K562 (cell line): ENCODE results near the gene TNFAIP8L1. TPM values are rescaled to one million over a fixed set of nuclear protein-coding genes. Genes with fewer than 3 reads are reported as not detected.

Experiments used
- COPS2 ChIP-seq: fragments of 450-650 bp; conservative IDR thresholded peaks from 2 replicates; pipeline ENCODE4 v1.6.1; 2016; ENCODE audit warnings: mild to moderate bottlenecking, moderate library complexity
- HDAC1 ChIP-seq, 2 experiments: fragments of 450-650 bp; IDR thresholded peaks; 2 replicates each; pipeline ENCODE4 v1.6.1; 2016 to 2017; ENCODE audit warnings: inconsistent platforms in 1 of 2, mild to moderate bottlenecking in 1 of 2, moderate library complexity in 1 of 2
- STAG1 ChIP-seq: sonication (generic); formaldehyde crosslinking; IDR thresholded peaks from 2 replicates; pipeline ENCODE4 v1.5.0; 2020; ENCODE audit warnings: missing genetic modification reagents, borderline replicate concordance
- ZBTB40 ChIP-seq, 2 experiments: fragments of 450-650 bp in 1 of 2; sonication (generic) in 1 of 2; formaldehyde crosslinking in 1 of 2; IDR thresholded peaks; 2 replicates each; pipeline versions ENCODE4 v1.7.1 to v1.9.0; 2016 to 2022; ENCODE audit warnings: inconsistent platforms in 1 of 2, mild to moderate bottlenecking in 1 of 2, missing genetic modification reagents in 1 of 2
- ZFP30 ChIP-seq: fragments of 250-450 bp; sonication (Bioruptor Pico); IDR thresholded peaks from 2 replicates; pipeline ENCODE4 v1.8.0; 2022; ENCODE audit warnings: moderate library complexity, mild to moderate bottlenecking, inconsistent platforms, borderline replicate concordance
- ZNF589 ChIP-seq: fragments of 200-800 bp; sonication (Bioruptor generic); IDR thresholded peaks from 2 replicates; pipeline ENCODE4 v1.6.1; 2016; ENCODE audit warnings: low read depth, missing genetic modification characterization, missing compliant biosample characterization
- ZNF778 ChIP-seq: fragments of 450-650 bp; formaldehyde crosslinking; IDR thresholded peaks from 2 replicates; pipeline ENCODE4 v1.4.0; 2020; ENCODE audit warnings: mild to moderate bottlenecking, moderate library complexity
- polyA plus RNA-seq, 8 experiments: library from polyadenylated mRNA; depleted of rRNA in 4 of 8; stranded (reverse) in 5 of 8; unstranded in 3 of 8; fragments of >200 nt; fragmentation: Nextera tagmentation in 2 of 8; fragmentation: Illumina TruSeq in 1 of 8; extraction: Ambion mirVana in 2 of 8; extraction: Trizol in 1 of 8; gene quantifications; 2 replicates each; pipeline versions ENCODE4 v1.2.1 to v1.2.3, GENCODE V29; 2011 to 2014; ENCODE audit warnings: inconsistent platforms in 1 of 8, missing spikeins in 1 of 8
- total RNA-seq, 7 experiments: library from RNA; depleted of rRNA in 6 of 7; stranded (reverse); fragments of >200 nt in 6 of 7; fragmentation: Illumina TruSeq in 2 of 7; extraction: Trizol in 2 of 7; gene quantifications; 2 replicates each; pipeline versions ENCODE4 v1.2.1 to v1.2.3, GENCODE V29; 2011 to 2021; ENCODE audit warnings: low replicate concordance in 1 of 7

The TNFAIP8L1 gene
- total and polyA plus RNA-seq, 9 of the 15 experiments (the other 6 are each of a cell fraction or from before 2014, with no cell fraction given): 0.69 to 9.3 (median 4.9) TPM

GRCh38 chr19:4693078-4693350, 53.7 kb downstream of the TNFAIP8L1 start (continued):
- TF ChIP-seq ZBTB40 (IDR thresholded peaks at IDR 0.05) (no peak), ZBTB40 (CRISPR knock-in tag; IDR thresholded peaks at IDR 0.05) (no peak), HDAC1 (IDR thresholded peaks at IDR 0.05) (no peak), ZNF778 (no peak), ZFP30 (no peak), COPS2 (no peak), ZNF589 (CRISPR knock-in tag) (no peak), STAG1 (CRISPR knock-in tag) (no peak)
